Activated CD8-positive, alpha-beta T cell treated with anti-CD3 and anti-CD28 coated beads for 36 hours (primary cell): ENCODE measurements around the gene CNKSR3. TPM values are rescaled to one million over a fixed set of nuclear protein-coding genes. Genes with fewer than 3 reads are reported as not detected.

Experiments used
- ATAC-seq: fragments of 200-7000 bp; cut with Tn5 transposase; one replicate; pipeline ENCODE4 v1.10.0; 2021; ENCODE audit warnings: mild to moderate bottlenecking, moderate library complexity
- CTCF ChIA-PET: fragments of 350-600 bp; sonication (Branson Sonifier 250); formaldehyde crosslinking; loops from one replicate; lab custom pipeline; 2021; ENCODE audit warnings: antibody characterized with exemption; lab: Charles Lee
- POLR2A ChIA-PET: fragments of 350-600 bp; sonication (Branson Sonifier 250); formaldehyde crosslinking; loops from one replicate; lab custom pipeline; 2021; ENCODE audit warnings: antibody characterized with exemption; lab: Charles Lee
- DNase-seq: peaks from one replicate; pipeline ENCODE4 v3.0.0-alpha.2; 2020
- H3K27ac Mint-ChIP-seq: one replicate; pipeline ENCODE4 v1.8.0; 2021; ENCODE audit warnings: mild to moderate bottlenecking, mixed read lengths
- H3K27me3 Mint-ChIP-seq: one replicate; pipeline ENCODE4 v1.8.0; 2021; ENCODE audit warnings: mixed read lengths
- H3K36me3 Mint-ChIP-seq: one replicate; pipeline ENCODE4 v1.8.0; 2021; ENCODE audit warnings: low read depth, mixed read lengths
- H3K4me1 Mint-ChIP-seq: one replicate; pipeline ENCODE4 v1.8.0; 2021; ENCODE audit warnings: low read depth, mixed read lengths
- H3K4me3 Mint-ChIP-seq: one replicate; pipeline ENCODE4 v1.8.0; 2021; ENCODE audit warnings: mild to moderate bottlenecking, moderate library complexity, mixed read lengths
- H3K9me3 Mint-ChIP-seq: one replicate; pipeline ENCODE4 v1.8.0; 2021; ENCODE audit warnings: mixed read lengths
- intact Hi-C: fragments of 100-400 bp; cut with micrococcal nuclease; formaldehyde crosslinking; loops from one replicate; pipeline ENCODE4 v1.10.0; 2022
- total RNA-seq, 2 experiments: library from RNA; stranded (reverse); gene quantifications; one replicate each; pipeline ENCODE4 v1.2.3, GENCODE V29; 2021
- TF ChIP-seq, protein P1 (sequence below): fragments of 200-600 bp; IDR thresholded peaks from one replicate; pipeline ENCODE4 v1.8.0; 2022; ENCODE audit warnings: antibody characterized with exemption, mild to moderate bottlenecking

Gene CNKSR3
- total RNA-seq, 2 experiments from 2014 or later = 0.34 to 0.45 TPM

DNA sequence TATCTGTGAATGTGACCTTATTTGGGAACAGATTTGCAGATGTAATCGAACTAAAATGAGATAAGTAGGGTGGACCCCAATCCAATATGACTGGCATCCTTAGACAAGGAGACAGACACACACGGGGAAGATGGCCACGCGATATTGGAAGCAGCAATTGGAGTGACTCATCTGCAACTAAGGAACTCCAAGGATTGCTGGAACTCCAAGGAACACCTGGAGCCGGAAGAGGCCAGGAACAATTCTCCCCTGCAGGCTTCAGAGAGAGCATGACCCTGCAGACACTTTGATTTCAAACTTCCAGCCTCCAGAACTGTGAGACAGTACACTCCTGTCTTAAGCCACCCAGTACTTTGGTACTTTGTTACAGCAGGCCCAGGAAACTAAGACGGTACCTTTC, 19.5 kb upstream of the CNKSR3 start:
- CTCF ChIA-PET = no interaction called here
- H3K9me3 Mint-ChIP-seq = peaks cover 3% of the 10 kb centered on the region
- no peak overlapping the region for H3K4me3 Mint-ChIP-seq
- H3K4me1 Mint-ChIP-seq = no peaks in the 10 kb centered on the region
- DNase-seq (no peak), ATAC-seq (no peak)
- intact Hi-C loops = no loop called here
- no peaks in the 10 kb centered on the region for H3K27me3 Mint-ChIP-seq
- H3K36me3 Mint-ChIP-seq = no peaks in the 10 kb centered on the region
- no peak overlapping the region for H3K27ac Mint-ChIP-seq
- TF ChIP-seq, protein P1, sequence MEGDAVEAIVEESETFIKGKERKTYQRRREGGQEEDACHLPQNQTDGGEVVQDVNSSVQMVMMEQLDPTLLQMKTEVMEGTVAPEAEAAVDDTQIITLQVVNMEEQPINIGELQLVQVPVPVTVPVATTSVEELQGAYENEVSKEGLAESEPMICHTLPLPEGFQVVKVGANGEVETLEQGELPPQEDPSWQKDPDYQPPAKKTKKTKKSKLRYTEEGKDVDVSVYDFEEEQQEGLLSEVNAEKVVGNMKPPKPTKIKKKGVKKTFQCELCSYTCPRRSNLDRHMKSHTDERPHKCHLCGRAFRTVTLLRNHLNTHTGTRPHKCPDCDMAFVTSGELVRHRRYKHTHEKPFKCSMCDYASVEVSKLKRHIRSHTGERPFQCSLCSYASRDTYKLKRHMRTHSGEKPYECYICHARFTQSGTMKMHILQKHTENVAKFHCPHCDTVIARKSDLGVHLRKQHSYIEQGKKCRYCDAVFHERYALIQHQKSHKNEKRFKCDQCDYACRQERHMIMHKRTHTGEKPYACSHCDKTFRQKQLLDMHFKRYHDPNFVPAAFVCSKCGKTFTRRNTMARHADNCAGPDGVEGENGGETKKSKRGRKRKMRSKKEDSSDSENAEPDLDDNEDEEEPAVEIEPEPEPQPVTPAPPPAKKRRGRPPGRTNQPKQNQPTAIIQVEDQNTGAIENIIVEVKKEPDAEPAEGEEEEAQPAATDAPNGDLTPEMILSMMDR = no peak
- POLR2A ChIA-PET = no interaction called here

DNA sequence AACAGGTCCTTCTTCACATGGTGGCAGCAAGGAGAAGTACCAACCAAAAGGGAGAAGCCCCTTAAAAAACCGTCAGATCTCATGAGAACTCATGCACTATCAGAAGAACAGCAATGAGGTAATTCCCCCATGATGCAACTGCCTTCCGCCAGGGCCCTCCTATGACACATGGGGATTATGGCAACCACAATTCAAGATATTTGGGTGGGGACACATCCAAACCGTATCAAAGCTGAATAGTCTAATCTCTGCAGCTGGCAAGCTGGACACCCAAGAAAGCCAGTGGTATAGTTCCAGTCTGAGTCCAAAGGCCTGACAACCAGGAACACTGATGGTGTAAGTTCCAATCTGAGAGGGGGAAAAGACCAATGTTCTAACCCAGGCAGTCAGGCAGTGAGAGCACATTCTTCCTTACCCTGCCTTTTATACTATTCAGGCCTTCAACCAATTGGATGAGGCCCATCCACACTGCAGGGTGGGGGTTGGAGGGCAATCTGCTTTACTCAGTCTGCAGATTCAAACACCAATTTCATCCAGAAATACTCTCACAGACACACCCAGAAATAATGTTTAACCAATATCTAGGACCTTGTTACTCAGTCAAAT, 17.9 kb upstream of the CNKSR3 start:
- H3K27ac Mint-ChIP-seq = no peak overlapping the region
- peaks cover 3% of the 10 kb centered on the region for H3K9me3 Mint-ChIP-seq
- no peak for DNase-seq
- H3K4me3 Mint-ChIP-seq = no peak overlapping the region
- no peaks in the 10 kb centered on the region for H3K36me3 Mint-ChIP-seq
- H3K4me1 Mint-ChIP-seq = no peaks in the 10 kb centered on the region
- no peaks in the 10 kb centered on the region for H3K27me3 Mint-ChIP-seq
- ATAC-seq = no peak
- ChIA-PET POLR2A (no interaction called here), CTCF (no interaction called here)
- TF ChIP-seq, protein P1 = no peak
- intact Hi-C loops = no loop called here

DNA sequence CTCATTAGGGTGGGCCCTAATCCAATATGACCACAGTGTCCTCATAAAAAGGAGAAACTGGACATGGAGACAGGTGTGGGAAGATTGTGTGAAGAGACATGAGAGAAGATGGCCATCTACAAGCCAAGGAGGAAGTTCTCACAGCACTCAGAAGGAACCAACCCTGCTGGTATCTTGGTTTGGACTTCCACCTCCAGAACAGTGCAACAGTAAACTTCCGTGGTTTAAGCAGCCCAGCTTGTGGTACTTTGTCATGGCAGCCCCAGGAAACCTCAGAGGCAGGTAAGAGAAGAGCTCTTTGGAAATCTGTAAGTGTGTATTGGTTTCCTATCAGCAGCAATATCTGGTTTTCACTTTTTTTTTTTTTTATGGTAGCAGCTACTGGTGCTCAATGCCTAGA, 16.5 kb upstream of the CNKSR3 start:
- Mint-ChIP-seq H3K4me1 (no peaks in the 10 kb centered on the region), H3K9me3 (peaks cover 3% of the 10 kb centered on the region), H3K27me3 (peaks cover 2% of the 10 kb centered on the region), H3K27ac (no peak overlapping the region), H3K36me3 (no peaks in the 10 kb centered on the region), H3K4me3 (no peak overlapping the region)
- intact Hi-C loops = no loop called here
- no peak for ATAC-seq
- TF ChIP-seq, protein P1 = no peak
- POLR2A ChIA-PET = no interaction called here
- CTCF ChIA-PET = no interaction called here
- DNase-seq = no peak

DNA sequence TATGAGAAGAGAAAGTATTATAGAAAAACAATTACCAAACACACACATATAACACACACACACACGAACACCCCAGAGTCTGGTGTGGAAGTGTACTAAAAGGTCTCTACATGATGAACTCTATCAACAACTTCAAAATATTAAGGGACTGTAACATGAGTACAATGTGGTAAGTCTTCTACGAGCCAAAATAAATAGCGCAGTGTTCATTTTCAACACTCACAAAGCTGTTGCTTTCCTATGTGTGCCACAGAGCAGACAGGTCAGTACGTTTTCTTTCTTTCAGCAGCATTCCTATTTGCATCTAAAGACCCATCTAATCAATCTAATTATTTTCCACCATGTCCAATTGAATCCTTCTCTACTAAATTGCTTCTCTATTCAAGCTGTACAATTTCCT, 12.1 kb upstream of the CNKSR3 start:
- Mint-ChIP-seq H3K9me3 (no peaks in the 10 kb centered on the region), H3K4me3 (no peak overlapping the region), H3K27ac (no peak overlapping the region), H3K36me3 (no peaks in the 10 kb centered on the region), H3K4me1 (no peaks in the 10 kb centered on the region), H3K27me3 (peaks cover 5% of the 10 kb centered on the region)
- intact Hi-C loops = no loop called here
- TF ChIP-seq, protein P1 = no peak
- ChIA-PET POLR2A (interaction anchor here (1.5 kb wide), 1 partner anchor 12 kb away, joined by 3 read pairs; the partner anchor contains the start of gene CNKSR3), CTCF (no interaction called here)
- ATAC-seq = no peak
- DNase-seq = no peak

DNA sequence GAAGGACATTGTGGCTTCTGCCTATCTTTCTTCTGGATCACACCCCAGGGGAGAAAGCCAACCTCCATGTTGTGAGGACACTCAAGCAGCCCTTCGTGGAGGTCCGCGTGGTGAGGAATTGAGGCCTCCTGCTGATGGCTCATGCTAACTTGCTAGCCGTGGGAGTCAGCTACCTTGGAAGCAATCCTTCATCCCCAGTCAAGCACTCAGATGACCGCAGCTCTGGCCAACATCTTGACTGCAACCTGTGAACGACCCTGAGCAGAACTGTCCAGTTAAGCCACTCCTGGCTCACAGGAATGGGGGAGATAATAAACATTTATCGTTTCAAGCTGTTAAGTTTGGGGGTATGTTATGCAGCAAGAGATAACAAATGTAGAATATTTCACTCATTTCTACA, 10.9 kb upstream of the CNKSR3 start:
- Mint-ChIP-seq H3K4me3 (no peak overlapping the region), H3K36me3 (no peaks in the 10 kb centered on the region), H3K27me3 (peaks cover 8% of the 10 kb centered on the region), H3K9me3 (no peaks in the 10 kb centered on the region), H3K27ac (no peak overlapping the region), H3K4me1 (no peaks in the 10 kb centered on the region)
- ATAC-seq = no peak
- TF ChIP-seq, protein P1 = no peak
- CTCF ChIA-PET = no interaction called here
- POLR2A ChIA-PET = no interaction called here
- no peak for DNase-seq
- intact Hi-C loops = no loop called here
